CD4-positive, alpha-beta T cell treated with Interleukin-1 beta for 1 hour (primary cell): ENCODE results near the gene SPTBN4.

ENCODE experiments used
- DNase-seq, 2 donors: peaks; one replicate each; pipeline ENCODE4 v3.0.0-alpha.2; 2020 to 2022

Gene SPTBN4

DNA sequence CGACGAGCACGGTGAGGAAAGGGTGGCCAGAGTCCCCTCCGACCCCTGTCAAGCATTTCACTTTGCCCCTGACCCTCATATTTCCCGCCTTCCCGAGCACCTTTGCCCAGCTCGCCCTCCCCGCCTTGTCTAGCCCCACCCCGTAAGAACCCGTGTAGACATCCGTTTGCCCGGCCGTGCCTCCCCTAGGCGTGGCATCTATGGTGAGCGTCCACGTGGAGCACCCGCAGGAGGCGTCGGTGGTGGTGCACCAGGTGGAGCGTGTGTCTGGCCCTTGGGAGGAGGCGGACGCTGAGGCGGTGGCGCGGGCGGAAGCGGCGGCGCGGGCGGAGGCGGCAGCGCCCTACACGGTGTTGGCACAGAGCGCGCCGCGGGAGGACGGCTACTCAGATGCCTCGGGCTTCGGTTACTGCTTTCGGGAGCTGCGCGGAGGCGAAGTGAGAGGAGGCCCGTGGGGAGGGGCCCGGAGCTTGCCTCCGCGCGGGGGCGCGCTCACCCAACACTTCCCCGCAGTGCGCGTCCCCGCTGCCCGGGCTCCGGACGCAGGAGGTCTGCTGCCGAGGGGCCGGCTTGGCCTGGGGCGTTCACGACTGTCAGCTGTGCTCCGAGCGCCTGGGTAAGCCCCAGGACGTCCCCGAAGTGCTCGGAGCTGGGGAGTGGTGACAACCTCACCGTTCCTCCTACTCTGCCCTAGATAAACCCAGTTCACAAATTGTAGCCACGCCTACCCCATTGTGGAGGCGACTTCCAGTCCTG is 138.6 kb downstream of the SPTBN4 start:
- peak; percentile 87 to 90 for DNase-seq

DNA sequence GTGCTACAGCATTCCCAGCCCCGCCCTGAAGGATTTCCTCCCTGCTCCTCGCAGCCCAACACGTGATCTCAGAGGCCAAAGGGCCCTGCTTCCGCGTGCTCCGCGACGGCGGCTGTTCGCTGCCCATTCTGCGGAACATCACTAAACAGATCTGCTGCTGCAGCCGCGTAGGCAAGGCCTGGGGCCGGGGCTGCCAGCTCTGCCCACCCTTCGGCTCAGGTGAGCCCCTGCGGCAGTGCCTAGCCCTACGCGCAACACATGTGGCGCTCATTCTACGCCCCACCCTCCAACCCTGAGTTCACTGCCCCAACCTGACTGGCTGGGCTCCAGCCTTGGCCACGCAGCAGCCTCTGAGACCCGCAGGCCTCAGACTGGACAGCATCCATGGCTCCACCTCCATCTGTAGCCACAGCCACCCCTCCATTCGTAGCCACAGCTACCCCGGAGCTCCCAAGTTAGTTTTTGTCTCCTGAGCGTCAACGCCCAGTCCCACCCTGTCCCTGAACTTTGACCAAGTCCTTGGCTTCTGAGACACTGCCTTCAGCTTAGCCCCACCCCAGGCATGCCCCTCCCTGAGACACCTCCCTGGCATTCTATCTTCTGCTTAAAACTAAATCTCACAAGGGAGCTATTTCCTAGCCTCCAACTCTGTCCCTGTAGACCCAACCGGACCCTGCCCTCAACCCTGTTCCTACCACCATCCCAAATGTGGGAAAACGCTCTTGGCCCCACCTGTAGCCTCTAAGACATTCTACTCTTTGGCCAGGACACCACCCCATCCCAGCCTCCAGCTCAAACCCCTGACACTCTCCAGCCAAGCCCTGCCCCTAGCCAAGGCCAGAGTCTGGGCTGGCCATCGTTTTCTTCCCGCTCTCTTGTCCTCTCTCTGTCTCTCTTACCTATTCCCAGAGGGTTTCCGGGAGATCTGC is 140.8 kb downstream of the SPTBN4 start:
- no peak for DNase-seq

DNA sequence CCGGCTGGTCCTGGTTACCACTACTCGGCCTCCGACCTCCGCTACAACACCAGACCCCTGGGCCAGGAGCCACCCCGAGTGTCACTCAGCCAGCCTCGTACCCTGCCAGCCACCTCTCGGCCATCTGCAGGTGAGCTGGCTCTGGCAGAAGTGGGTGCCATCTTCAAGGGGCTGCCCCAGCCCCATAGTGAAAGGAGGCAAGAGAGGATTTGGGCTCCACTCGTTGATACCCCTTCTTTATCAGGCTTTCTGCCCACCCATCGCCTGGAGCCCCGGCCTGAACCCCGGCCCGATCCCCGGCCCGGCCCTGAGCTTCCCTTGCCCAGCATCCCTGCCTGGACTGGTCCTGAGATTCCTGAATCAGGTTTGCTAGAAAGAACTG is 141.4 kb downstream of the SPTBN4 start:
- no peak for DNase-seq

DNA sequence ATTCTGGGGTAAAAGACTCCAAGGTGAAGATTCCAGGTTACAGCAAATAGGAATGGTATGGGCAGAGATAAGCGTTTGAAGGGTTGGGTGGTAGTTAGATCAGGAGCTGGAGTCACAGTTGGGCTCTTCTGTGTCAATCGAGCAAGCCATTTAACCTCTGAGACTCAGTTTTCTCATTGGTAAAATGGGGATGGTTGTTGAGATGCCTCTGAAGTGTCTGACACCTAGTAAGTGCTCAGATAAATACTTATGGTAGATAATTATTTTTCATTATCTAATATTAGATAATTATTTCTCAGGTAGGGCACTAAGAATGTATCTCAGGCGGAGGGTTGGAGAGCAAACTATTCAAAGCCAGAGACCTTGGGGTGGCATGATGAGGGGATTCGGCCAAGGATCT is 142.2 kb downstream of the SPTBN4 start:
- DNase-seq, result no peak

DNA sequence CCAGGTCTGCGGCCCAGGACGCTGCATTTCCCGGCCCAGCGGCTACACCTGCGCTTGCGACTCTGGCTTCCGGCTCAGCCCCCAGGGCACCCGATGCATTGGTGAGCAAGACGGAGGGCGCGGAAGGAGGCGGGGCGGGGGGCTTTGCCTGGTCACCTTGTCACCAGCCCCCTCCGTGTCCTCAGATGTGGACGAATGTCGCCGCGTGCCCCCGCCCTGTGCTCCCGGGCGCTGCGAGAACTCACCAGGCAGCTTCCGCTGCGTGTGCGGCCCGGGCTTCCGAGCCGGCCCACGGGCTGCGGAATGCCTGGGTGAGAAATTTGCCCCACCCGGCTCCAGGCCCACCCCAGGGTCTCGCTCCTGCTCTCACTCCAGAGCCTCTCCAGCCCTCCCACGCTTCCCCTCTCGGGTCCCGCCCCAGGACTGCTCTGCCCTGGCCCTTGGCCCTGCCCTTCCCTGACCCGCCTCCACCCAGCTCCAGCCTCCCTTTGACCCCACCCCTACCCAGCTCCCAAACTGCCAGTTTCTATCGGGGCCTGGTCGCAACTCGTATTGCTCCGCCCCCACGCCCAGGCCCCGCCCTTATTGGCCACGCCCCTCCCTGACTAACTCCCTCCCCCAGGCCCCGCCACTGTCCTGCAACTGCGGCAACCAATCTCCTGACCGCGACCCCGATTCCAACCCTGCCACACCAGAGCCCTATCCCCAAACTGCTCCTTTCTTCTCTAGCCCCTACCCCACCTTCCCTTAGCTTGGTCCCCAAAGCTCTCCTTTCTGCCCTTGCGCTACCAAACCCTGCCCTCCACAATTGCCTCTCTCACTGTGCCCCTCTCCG is 143.0 kb downstream of the SPTBN4 start:
- peak; percentile 87 to 88 for DNase-seq

DNA sequence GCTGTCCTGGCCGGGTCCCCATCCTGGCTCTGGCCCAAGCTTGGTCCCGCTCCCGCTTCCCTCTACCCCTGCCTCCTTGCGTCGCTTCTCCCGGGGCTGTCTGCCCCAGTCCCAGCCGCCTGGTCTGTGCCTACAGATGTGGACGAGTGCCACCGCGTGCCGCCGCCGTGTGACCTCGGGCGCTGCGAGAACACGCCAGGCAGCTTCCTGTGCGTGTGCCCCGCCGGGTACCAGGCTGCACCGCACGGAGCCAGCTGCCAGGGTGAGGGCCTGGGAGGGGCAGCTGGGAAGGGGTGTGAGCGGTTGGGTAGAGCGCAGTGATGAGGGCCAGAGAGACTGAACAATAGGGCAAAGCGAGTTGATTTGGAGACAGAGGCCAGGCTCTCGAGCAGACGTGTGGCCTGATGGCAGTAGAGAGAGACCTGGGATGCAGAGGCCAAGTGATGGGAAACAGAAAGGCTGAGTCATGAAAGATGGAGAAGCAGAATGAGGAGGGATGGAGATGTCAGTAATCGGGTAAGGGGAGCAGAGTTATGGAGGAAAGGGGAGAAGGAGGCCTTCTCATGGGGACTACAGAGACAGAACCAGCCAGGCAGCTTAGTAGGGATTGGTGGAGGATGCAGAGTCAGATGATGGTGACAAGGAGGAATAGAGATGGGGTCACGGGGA is 143.7 kb downstream of the SPTBN4 start:
- DNase-seq, result peak; percentile 74 to 78

DNA sequence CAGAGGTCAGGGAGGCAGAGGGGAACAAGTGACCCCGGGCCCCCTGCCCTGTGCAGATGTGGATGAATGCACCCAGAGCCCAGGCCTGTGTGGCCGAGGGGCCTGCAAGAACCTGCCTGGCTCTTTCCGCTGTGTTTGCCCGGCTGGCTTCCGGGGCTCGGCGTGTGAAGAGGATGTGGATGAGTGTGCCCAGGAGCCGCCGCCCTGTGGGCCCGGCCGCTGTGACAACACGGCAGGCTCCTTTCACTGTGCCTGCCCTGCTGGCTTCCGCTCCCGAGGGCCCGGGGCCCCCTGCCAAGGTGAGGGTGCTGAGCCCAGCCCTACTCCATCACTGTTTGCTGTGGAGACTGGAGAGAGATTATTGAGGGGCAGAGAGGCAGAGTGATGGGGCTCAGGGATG is 144.3 kb downstream of the SPTBN4 start:
- DNase-seq, result no peak

DNA sequence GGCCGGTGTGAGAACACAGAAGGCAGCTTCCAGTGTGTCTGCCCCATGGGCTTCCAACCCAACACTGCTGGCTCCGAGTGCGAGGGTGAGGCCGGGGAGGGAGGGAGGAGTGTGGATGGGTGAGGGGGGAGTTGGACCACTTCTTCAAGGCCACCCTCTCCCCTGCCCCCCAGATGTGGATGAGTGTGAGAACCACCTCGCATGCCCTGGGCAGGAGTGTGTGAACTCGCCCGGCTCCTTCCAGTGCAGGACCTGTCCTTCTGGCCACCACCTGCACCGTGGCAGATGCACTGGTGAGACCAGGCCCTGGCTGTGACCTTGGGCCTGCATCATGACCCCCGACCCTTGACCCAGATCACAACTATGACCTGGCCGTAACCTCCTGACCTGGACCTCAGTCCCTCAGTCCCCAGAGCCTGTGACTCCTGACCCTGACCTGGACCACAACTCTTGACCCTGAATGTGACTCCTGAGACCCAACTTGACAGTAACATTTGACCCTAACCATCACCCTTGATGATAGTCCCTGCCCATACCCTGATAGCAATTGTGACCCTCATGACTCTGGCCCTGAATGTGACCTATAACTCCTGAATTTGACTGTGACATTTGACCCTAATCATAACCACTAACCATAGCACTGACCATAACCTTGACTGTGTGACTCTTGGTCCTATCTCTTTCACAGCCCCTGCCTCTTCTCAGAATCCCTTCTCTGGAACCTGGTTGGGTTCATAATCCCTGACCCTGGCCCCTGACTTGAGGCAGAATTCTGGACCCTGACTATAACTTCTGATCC is 145.3 kb downstream of the SPTBN4 start:
- DNase-seq, result no peak

DNA sequence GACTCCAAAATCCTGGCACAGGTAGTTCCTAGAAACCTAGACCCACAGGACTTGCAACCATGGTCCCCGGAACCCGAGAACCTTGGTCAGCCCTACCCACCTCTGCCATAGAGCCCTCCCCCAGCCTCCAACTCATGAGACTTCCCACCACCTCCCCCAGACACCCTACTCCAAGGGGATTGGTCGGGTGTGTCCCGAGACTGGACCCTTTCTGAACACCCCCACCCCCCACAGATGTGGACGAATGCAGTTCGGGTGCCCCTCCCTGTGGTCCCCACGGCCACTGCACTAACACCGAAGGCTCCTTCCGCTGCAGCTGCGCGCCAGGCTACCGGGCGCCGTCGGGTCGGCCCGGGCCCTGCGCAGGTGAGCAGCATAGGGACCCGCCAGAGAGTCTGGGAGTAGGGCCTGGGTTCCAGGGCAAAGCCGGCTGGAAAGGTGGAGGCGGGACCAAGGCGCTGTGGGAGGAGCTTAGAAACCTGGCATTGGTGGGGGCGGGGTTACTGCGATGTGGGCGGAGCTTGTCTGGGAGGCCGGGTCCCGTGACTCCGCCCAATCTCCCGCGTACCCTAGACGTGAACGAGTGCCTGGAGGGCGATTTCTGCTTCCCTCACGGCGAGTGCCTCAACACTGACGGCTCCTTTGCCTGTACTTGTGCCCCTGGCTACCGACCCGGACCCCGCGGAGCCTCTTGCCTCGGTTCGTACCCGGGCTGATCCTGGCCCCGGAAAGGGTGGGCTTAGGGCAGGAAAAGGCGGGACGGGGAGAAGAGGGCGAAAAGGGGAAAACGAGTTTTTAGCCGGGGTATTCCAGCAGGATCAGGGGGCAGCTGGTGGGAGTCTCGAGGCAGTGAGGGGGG is 146.3 kb downstream of the SPTBN4 start:
- peak; percentile 74 to 76 for DNase-seq

DNA sequence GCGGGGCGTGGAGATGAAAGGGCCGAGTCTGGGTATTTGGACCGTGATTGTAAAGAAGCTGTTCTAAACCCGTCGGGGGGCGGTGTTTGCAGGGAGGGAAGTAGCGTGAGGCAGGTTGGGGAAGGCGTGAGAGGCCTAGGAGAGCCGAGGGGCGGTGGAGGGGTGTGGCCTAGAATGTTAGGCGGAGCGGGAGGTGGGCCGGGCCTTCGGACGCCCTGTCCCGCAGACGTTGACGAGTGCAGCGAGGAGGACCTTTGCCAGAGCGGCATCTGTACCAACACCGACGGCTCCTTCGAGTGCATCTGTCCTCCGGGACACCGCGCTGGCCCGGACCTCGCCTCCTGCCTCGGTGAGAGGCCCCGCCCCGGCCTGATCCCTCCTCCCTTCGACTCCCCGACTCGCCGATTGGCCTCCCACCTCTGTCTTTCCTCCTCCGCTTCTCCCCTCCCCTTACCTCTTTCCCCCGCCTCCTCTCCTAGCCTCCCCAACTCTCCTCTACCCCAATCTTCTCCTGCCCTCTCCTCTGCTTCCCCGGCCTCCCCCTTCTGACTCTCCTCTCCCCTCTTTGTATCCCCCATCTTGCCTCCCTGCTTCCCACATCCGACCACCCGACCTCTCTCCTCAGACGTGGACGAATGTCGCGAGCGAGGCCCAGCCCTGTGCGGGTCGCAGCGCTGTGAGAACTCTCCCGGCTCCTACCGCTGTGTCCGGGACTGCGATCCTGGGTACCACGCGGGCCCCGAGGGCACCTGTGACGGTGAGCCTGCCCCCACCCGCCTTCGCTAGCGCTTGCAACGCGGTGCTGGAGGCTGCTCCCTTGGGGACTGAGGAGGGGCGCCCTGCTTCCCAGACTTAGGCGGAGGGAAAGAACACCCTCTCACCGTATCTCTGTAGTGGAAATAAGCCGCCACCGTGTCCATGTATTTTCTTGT is 147.2 kb downstream of the SPTBN4 start:
- peak; percentile 84 to 87 for DNase-seq

DNA sequence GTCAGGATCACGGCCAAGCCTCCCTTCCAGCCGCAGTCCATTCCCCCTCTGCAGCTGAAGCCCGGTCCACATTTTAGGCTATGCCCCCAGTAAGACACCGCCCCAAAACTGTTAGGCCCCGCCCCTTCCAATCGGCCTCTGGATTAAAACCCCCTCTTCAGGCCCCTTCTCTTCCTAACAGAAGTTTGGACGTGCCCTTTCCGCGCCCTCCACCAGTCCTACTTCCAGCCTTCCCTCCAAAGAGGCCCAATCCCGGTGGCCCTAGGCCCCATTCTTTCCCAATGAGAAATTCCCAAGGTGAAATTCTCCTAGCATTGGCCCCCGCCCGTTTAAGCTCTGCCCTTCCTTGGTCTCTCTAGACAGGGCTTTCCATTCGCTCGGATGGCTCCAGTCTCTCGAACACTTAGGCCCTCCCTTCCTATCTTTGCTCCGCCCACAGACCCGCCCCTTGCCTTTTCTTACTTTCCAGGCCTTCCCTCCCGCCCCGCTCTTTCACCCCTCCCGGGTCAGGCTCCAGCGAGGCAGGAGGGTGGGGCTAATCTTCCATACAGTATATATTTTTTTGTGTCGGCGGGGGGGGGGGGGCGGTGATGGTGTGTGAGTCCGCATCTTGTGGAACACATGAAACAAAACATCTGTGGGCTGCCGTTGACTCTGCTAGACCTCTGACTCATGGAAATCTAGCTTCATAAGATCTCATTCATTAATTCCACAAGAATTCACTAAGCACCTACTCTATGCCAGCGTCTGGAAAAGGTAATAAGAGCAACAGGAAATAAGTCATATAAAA is 148.0 kb downstream of the SPTBN4 start:
- DNase-seq, result peak; percentile 72 to 84

DNA sequence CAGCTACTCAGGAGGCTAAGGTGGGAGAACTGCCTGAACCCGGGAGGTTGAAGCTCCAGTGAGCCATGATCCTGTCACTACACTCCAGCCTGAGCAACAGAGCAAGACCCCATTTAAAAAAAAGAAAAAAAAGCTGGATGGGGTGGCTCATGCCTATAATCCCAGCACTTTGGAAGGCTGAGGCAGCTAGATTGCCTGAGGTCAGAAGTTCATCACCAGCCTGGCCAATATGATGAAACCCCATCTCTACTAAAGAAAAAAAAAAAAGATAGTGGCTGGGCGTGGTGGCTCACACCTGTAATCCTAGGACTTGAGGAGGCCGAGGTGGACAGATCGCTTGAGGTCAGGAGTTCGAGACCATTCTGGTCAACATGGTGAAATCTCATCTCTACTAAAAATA is 149.4 kb downstream of the SPTBN4 start:
- no peak for DNase-seq

DNA sequence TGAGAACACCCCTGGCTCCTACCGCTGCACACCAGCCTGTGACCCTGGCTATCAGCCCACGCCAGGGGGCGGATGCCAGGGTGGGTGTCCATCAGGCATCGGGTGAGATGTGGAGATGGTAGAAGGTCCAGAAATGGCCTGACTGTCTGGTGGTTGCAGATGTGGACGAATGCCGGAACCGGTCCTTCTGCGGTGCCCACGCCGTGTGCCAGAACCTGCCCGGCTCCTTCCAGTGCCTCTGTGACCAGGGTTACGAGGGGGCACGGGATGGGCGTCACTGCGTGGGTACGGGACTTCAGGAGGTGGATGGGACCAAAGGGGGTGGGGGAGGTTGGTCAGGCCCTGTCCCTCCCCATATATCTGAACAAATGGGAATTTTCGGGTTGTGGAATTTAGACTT is 150.1 kb downstream of the SPTBN4 start:
- DNase-seq, result no peak

DNA sequence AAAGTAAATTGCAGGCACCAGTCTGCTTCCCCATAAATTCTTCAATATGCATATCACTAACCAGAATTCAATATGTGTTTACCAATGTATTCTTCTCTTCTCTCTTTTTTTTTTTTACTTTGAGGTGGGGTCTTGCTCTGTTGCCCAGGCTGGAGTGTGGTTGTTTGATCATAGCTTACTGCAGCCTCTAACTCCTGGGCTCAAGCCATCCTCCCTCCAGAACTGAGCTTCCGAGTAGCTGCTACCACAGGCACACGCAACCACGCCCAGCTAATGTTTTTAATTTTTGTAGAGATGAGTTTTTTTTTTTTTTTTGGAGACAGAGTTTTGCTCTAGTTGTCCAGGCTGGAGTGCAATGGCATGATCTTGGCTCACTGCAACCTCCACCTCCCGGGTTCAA is 151.2 kb downstream of the SPTBN4 start:
- no peak for DNase-seq

DNA sequence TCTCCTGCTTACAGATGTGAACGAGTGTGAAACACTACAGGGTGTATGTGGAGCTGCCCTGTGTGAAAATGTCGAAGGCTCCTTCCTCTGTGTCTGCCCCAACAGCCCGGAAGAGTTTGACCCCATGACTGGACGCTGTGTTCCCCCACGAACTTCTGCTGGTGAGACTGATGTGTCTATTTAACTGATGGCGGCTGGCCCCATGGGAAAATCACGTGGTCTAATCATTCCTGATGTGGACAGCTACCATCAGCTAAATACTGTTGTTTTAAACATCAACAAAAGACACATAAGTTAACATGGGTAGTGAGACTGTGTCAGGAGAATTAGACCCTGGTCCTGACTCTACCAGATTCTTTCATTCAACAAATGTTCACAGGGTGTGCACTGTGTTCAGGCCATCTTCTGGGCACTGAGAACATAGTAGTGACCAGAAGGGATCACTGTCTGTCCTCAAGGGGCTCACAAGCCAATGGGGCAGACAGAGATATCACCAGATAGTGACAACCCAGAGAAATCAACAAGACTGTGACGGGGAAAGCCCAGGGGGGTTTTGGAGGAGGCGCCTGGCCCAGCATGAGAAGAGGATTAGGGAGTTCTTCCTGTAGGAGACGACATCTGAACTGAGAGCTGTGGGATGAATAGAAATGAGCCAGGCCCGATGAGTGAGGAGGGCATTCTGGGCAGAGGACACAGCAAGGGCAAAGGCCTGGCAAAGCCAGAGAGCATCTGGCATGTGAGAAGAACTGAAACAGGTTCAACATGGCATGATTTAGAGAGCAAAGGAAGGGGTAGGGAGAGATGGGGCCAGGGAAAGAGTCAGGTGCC is 152.7 kb downstream of the SPTBN4 start:
- no peak for DNase-seq

DNA sequence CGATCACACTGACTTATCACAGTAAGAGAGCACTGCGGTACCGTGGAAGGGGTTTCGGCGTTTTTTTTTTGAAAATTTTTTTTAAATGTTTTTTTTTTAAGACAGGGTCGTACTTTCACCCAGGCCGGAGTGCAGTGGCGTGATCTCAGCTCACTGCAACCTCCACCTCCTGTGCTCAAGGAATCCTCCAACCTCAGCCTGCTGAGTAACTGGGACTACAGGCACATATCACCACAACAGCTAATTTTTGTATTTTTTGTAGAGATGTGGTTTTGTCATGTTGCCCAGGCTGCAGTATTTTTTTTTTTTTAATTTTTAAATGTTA is 153.3 kb downstream of the SPTBN4 start:
- no peak for DNase-seq

DNA sequence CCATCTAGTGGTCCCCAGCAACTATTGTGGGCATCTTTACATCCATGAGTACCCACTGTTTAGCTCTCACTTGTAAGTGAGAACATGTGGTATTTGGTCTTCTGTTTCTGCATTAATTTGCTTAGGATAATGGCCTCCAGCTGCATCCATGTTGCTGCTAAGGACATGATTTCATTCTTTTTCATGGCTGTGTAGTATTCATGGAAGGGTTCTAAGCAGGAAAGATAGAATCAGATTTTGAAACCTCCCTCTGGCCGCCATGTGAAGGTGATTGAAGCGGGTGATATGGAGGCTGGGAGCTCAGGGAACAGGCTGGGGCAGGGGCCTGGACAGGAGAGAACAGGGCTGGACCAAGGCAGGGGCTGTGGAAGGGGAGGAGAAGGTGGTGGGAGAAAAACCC is 154.5 kb downstream of the SPTBN4 start:
- no peak for DNase-seq
